ENCODE measurements around the gene DNER.
"Not testable (repeated sequence)": the region's sequence is repeated elsewhere in the genome, so short reads cannot be mapped to it uniquely, and the experiment has no call there.

Gene DNER

DNA sequence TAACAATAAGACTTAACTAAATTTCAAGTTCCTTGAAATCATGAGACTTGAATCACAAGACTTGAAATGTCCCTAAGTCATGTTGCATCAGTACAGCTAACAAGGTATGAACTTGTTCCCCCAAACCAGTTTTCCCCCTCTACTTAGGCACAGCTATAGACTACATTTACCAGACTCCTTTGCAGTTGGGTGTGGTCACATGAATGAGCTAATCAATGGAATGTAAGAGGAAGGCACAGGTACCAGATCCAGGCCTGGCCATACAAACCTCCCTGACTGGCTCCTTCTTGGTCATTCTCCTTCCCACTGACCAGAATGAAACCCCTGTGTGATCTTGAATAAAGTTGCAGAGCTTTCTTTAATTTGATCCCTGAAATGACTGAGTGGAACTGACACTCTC lies 77.8 kb downstream of the DNER start:
- in situ Hi-C loops (cut with MboI; ENCODE audit: low pct_unique_long_range_greater_than_20kb, low sequenced_read_pairs), result no loop called here
- DNase-seq, result no peak

DNA sequence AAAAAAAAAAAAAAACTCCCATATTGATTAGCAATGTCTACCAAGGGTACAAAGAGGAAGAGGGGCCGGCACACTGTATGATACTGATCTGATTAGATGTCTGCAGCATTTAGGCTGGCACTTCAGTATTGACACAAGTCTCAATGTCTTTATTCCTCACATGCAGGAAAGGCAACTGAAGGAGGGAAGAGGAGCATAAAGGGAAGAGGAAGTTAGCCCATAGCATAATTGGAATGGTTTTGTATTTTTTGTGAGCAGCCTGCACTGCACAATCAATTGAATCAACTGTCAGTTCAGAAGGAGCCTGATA lies 79.0 kb downstream of the DNER start:
- no peak for DNase-seq
- in situ Hi-C loops (cut with MboI; ENCODE audit: low pct_unique_long_range_greater_than_20kb, low sequenced_read_pairs), result no loop called here

- in situ Hi-C loops (cut with MboI; ENCODE audit: low pct_unique_long_range_greater_than_20kb, low sequenced_read_pairs), result no loop called here
- no peak for DNase-seq
Observed at GRCh38 chr2:229634601-229635370, 79.6 kb downstream of the DNER start.

DNA sequence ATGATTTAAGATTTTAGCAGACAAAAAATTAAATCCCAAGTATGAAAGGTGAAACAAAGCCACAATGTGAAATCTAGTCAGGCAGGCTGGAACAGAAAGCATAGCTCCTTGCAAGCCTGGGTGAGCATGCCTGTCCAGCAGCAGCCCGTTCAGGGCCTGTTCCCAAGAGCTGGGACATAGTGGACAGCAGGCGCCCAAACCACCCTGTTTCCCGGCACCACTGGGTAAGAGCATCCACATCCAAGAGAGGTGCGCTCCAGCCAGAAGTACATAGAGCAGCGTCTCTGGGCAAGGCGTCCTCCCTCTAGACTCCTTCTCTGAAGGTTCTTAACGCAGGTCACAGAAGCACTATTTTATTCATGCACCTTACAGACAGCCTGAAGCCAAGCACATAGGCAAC lies 80.8 kb downstream of the DNER start:
- in situ Hi-C loops (cut with MboI; ENCODE audit: low pct_unique_long_range_greater_than_20kb, low sequenced_read_pairs), result no loop called here

DNA sequence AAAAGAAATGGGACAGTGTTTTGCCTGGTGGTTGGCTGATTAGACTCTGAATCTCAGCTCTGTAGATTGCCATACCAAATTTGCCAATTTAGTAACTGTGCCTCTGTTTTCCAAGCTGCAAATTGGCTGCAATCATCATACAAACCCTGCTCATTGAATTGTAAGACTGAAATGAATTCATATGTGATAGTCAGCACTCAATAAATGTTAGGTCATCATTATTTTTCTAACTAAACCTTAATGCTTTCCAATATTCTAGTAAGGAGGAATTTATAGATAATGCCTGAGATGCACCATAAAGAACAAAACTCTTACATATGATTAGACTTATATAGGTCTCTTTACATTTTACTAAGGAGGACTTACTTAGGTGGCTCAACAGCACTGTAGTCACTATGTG lies 85.3 kb downstream of the DNER start:
- in situ Hi-C loops (cut with MboI; ENCODE audit: low pct_unique_long_range_greater_than_20kb, low sequenced_read_pairs), result no loop called here

More for the DNA sequence above, 80.8 kb downstream of the DNER start:
- no peak for DNase-seq

DNA sequence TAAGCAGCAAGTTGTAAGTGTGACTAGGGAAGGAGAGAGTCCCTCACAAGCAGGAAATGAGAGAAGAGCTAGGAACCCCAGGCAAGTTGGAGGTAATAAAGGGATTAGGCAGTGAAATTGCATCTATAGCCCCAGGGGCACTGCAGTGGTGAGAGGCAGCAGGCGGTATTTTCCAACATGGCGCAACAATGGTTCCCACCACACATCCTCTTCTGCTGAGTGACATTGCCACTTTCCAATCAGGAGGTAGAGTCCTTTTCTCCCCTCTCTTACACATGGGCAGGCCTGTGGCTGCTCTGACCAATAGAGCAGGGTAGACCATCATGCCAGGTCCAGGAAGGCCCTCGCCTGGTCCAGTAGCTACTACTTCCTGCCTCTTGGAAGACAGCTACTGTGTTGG lies 86.6 kb downstream of the DNER start:
- DNase-seq, result no peak
- in situ Hi-C loops (cut with MboI; ENCODE audit: low pct_unique_long_range_greater_than_20kb, low sequenced_read_pairs), result no loop called here

More for the DNA sequence above, 85.3 kb downstream of the DNER start:
- DNase-seq, result no peak

DNA sequence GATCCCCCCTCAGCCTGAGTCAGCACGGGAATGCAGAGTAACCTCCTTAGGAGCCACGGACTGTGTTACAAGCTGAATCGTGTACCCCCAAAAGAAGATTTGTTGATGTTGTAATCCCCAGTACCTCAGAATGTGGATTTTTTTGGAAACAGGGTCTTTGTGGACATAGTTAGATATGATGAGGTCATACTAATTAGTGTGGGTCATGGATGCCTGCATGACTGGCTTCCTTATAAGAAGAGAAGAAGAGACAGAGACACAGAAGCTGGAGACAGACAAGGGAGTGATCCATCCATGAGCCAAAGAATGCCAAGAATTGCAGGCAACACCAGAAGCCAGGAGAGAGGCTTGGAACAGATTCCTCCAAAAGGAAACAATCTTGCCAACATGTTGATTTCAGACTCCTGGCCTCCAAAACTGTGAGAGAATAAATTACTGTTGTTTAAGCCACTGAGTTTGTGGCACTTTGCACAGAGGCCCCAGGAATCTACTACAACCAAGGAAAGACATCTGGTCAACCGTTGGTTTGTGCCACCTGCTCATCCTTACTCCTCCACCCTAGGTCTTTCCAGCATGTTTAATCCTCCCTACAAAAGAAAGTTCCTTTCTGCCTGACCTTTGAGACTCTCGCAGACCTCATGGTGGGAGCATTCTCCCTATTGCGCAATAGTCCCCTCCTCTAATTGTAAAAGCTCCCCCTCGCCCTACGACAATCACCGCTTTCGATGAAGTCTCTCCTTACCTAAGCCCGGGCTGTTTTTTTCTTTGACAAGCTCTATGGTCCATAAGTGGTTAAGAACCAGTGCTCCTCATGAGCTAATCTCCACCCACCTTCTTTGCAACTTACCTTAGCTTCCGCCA lies 91.6 kb downstream of the DNER start:
- DNase-seq, result no peak
- in situ Hi-C loops (cut with MboI; ENCODE audit: low pct_unique_long_range_greater_than_20kb, low sequenced_read_pairs), result no loop called here

- DNase-seq, result no peak
- in situ Hi-C loops (cut with MboI; ENCODE audit: low pct_unique_long_range_greater_than_20kb, low sequenced_read_pairs), result no loop called here
Observed at GRCh38 chr2:229620759-229621158, 93.6 kb downstream of the DNER start.

DNA sequence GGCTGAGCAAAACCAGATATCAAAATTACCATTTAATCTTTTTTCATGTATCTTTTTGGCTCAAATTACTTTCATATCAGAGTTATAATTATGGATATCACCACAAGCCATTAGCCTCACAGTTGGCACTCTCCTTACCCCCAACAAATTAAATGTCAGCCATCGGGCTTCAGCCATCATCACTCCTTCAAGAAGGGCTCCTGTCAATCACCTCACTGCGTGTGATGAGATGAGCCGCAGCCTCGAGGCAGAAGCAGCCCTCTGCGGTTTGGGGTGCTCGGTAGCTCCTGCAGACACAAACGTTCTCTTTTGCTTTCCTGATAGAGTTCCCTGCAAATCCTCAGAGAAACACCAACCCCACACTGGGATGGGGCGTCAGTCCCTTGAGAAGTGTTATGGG lies 94.1 kb downstream of the DNER start:
- in situ Hi-C loops (cut with MboI; ENCODE audit: low pct_unique_long_range_greater_than_20kb, low sequenced_read_pairs), result no loop called here
- DNase-seq, result no peak

DNA sequence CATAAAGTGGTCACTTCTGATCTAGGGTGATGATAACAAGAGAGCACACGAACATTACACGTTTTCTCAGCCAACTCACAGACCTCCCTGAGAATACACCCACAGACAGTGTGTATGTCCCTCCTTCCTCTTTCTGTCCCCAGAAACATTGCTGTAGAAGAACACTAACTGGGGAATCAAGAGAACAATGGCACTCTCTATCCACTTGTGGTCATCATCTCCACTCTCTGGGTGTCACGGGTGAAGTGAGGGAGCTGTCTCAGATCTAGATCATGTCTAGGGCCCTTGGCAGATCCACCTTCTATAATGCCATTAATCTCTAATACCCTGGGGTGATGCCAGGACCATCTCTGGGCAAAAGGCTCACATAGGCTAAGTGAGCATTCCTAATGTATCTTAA lies 97.9 kb downstream of the DNER start:
- in situ Hi-C loops (cut with MboI; ENCODE audit: low pct_unique_long_range_greater_than_20kb, low sequenced_read_pairs), result no loop called here
- no peak for DNase-seq

GRCh38 chr2:229614021-229614420 lies 100.3 kb downstream of the DNER start:
- DNase-seq; in situ Hi-C loops (cut with MboI; ENCODE audit: low pct_unique_long_range_greater_than_20kb, low sequenced_read_pairs): not testable (repeated sequence)

- in situ Hi-C loops (cut with MboI; ENCODE audit: low pct_unique_long_range_greater_than_20kb, low sequenced_read_pairs), result no loop called here
- DNase-seq, result no peak
Observed at GRCh38 chr2:229612384-229612971, 101.9 kb downstream of the DNER start.

DNA sequence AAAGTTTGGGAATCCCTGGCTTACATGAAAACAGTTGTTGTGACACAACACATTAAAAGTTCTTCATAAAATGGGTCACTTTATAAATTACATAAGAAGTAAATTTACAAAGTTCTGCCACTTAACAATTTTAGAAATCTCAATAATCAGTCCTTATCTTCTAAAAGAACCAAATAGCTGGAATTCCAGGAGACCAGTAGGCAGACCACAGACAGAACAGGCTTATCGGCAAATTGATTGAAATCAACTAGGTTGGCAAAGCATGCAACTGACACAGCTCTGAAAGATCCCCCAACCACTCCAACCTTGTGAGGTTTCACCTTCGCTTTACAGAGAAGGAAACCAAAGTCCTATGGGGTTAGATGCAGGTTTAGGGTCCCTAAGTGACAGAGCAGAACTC lies 103.0 kb downstream of the DNER start:
- in situ Hi-C loops (cut with MboI; ENCODE audit: low pct_unique_long_range_greater_than_20kb, low sequenced_read_pairs), result no loop called here
- no peak for DNase-seq

- in situ Hi-C loops (cut with MboI; ENCODE audit: low pct_unique_long_range_greater_than_20kb, low sequenced_read_pairs), result no loop called here
Observed at GRCh38 chr2:229610872-229611271, 103.5 kb downstream of the DNER start.

GRCh38 chr2:229610333-229610732 lies 104.0 kb downstream of the DNER start:
- in situ Hi-C loops (cut with MboI; ENCODE audit: low pct_unique_long_range_greater_than_20kb, low sequenced_read_pairs), result no loop called here
- DNase-seq, result no peak

More at GRCh38 chr2:229610872-229611271, 103.5 kb downstream of the DNER start:
- no peak for DNase-seq

DNA sequence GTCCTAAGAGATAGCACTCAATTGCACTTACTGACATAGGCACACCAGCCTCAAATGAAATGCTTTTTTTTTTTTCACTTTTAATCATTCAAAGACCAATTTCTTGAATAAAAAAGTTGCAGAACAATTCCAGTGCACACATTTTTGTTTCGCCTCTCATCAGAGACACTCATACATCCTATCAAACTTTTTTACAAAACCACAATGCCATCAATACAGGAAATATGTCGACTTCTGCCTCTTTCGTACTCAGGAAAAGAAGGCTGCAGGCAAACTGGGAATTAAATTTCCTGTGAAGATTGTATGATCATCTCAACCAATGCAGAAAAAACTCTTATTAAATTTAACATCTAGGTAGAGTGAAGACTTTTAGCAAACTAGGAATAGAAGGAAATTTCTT lies 112.4 kb downstream of the DNER start:
- in situ Hi-C loops (cut with MboI; ENCODE audit: low pct_unique_long_range_greater_than_20kb, low sequenced_read_pairs), result no loop called here
- DNase-seq, result no peak

DNA sequence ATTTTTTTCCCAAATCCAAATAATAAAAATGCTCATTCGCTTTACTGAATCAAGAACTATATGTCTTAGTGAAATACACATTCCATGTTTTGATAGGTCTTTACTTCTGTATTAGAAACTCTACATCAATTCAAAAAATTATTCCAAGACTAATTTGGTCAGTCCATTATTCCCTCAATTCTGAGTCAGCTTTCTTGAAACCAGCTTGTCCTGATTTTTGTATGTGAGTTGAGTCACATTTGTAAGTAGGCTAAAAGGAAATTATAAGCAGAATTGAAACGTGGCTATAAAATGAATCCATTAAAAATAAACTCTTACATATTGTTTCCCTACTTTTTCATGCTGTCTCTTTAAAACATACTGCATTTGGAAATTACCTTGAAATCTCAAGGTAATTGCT lies 113.0 kb downstream of the DNER start:
- no peak for DNase-seq
- in situ Hi-C loops (cut with MboI; ENCODE audit: low pct_unique_long_range_greater_than_20kb, low sequenced_read_pairs), result no loop called here

DNA sequence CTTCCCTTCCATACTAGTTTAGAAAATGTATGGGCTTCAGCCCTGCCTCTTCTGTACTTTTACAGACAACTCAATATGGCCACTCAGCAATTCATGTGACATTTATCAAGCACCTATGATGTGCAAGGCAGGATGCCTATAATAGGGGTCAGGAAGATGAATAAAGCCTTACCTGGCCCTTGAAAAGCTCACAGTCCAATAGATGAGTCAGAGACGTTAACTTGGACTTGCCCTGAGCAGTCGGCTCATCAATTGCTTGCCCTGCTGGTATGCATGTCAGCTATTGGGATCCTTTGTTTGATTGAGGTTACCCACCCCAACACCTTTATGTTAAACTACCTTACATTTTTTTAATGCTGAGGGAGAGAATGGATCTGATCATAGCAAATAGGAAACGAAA lies 116.1 kb downstream of the DNER start:
- no peak for DNase-seq
- in situ Hi-C loops (cut with MboI; ENCODE audit: low pct_unique_long_range_greater_than_20kb, low sequenced_read_pairs), result no loop called here

DNA sequence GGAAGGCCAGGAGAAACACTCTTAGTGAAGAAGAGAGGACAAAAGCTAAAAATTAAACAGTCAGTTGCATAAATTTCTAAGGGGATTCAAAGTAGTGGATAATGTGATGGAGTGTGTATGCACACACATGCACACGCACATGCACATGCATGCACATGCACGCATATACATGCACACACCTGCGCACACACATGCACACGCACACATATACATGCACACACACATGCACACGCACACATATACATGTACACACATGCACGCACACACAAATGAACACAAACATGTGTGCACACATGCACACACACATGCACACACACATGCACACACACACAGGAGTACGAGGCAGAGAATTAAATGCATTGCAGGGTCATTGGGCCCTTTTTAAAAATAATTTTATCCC lies 117.6 kb downstream of the DNER start:
- no peak for DNase-seq
- in situ Hi-C loops (cut with MboI; ENCODE audit: low pct_unique_long_range_greater_than_20kb, low sequenced_read_pairs), result no loop called here

- DNase-seq, result no peak
- in situ Hi-C loops (cut with MboI; ENCODE audit: low pct_unique_long_range_greater_than_20kb, low sequenced_read_pairs), result no loop called here
Observed at GRCh38 chr2:229591611-229592010, 122.7 kb downstream of the DNER start.

Measured in KBM-7 (cell line).